Aorta (tissue), 5 donors: ENCODE results near the gene CXCL5. TPM values are rescaled to one million over a fixed set of nuclear protein-coding genes. Genes with fewer than 3 reads are reported as not detected.

Experiments
- ATAC-seq: fragments of 200-7000 bp; cut with Tn5 transposase; one replicate; pipeline ENCODE4 v1.9.1; 2022; ENCODE audit warnings: moderate library complexity; ENCODE audit not compliant: low FRiP score
- DNase-seq, 2 donors: peaks; one replicate each; pipeline ENCODE4 v3.0.0-alpha.2; 2020
- H3K27ac ChIP-seq, 2 donors: one replicate each; pipeline ENCODE4 v1.5.1; 2013; ENCODE audit warnings: low read length in 2 of 2, mild to moderate bottlenecking in 2 of 2, moderate library complexity in 2 of 2, control low read depth in 1 of 2, inconsistent platforms in 1 of 2, low read depth in 1 of 2
- H3K27me3 ChIP-seq, 2 donors: one replicate each; pipeline ENCODE4 v1.6.1; 2013; ENCODE audit warnings: control low read depth in 1 of 2, low read length in 1 of 2, mild to moderate bottlenecking in 1 of 2, moderate library complexity in 1 of 2; ENCODE audit not compliant: insufficient read depth in 2 of 2, control insufficient read depth in 1 of 2
- H3K36me3 ChIP-seq, 2 donors: one replicate each; pipeline ENCODE4 v1.6.1; 2013; ENCODE audit warnings: control low read depth in 1 of 2, low read length in 1 of 2, mild to moderate bottlenecking in 1 of 2; ENCODE audit not compliant: insufficient read depth in 2 of 2, control insufficient read depth in 1 of 2
- H3K4me1 ChIP-seq, 2 donors: one replicate each; pipeline ENCODE4 v1.6.1; 2013; ENCODE audit warnings: low read length in 2 of 2, control low read depth in 1 of 2, mild to moderate bottlenecking in 1 of 2, moderate library complexity in 1 of 2; ENCODE audit not compliant: insufficient read depth in 2 of 2, control insufficient read depth in 1 of 2
- H3K4me3 ChIP-seq, 2 donors: one replicate each; pipeline ENCODE4 v1.5.1; 2013; ENCODE audit warnings: low read length in 2 of 2, control low read depth in 1 of 2, mild to moderate bottlenecking in 1 of 2
- H3K9me3 ChIP-seq: one replicate; pipeline ENCODE4 v1.6.1; 2013; ENCODE audit warnings: mild to moderate bottlenecking, low read length; ENCODE audit not compliant: control insufficient read depth
- WGBS, 2 donors: extraction: QIAGEN DNeasy Blood & Tissue Kit; methylation state at CpG; one replicate each; pipeline ENCODE4 v1.1.7; 2013; 5-methylcytosine and 5-hydroxymethylcytosine counted together
- intact Hi-C, 2 donors: fragments of 100-400 bp; cut with DNase I; formaldehyde crosslinking; loops; one replicate each; pipeline versions ENCODE4 v1.14.2 to v1.15.0; 2022
- polyA plus RNA-seq, 2 donors: library from polyadenylated mRNA; stranded (reverse); fragments of 200-250 nt; gene quantifications; one replicate each; pipeline ENCODE4 v1.2.3, GENCODE V29; 2013
- total RNA-seq, 2 donors: library from RNA; stranded (reverse); fragmentation: NEBNext Ultra II Directional; extraction: Animal tissue kit (Norgen Biotek cat#: 25700); gene quantifications; one replicate each; pipeline ENCODE4 v1.2.1, GENCODE V29; 2021
- donor health status: healthy with polysubstance abuse.
- donor health status: Bipolar disorder and iron deficiency.
- donor health status: DM: no; HTN: no; CAD: no.
- donor health status: DM: no; HTN: no; CAD: no.
- donor health status: DM: yes; HTN: yes; CAD: no.

Gene CXCL5
- total and polyA plus RNA-seq, 4 donors: 0.05 to 0.57 TPM; not detected in 2

DNA sequence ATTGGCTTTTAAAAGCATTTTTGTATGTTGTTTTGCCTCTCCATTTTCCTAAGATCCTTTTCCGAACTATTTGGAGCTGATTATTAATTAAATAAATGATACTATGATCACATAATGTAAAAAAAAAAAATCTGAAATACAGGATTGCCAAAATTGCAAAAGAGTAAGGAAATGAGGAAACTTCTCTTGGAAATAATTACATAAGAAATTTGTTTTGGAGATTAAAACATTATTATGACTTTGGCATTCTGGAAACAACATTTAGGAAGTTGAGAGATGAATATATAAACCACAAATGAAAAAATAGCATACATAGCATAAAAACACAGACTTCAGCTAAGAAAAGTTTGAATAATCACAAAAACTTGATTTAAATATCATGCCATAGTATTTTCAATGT, 50.2 kb downstream of the CXCL5 start:
- Histone ChIP-seq H3K27ac (no peak overlapping the region), H3K27me3 (peaks cover 3% of the 10 kb centered on the region in 2 donors), H3K36me3 (no peaks in the 10 kb centered on the region), H3K4me3 (no peak overlapping the region), H3K4me1 (no peaks in the 10 kb centered on the region), H3K9me3 (no peaks in the 10 kb centered on the region)
- DNase-seq: no peak
- 53 to 66% methylated on average over 1 of the region's 1 CpG for WGBS, 2 donors
- ATAC-seq: no peak
- intact Hi-C loops: no loop called here

DNA sequence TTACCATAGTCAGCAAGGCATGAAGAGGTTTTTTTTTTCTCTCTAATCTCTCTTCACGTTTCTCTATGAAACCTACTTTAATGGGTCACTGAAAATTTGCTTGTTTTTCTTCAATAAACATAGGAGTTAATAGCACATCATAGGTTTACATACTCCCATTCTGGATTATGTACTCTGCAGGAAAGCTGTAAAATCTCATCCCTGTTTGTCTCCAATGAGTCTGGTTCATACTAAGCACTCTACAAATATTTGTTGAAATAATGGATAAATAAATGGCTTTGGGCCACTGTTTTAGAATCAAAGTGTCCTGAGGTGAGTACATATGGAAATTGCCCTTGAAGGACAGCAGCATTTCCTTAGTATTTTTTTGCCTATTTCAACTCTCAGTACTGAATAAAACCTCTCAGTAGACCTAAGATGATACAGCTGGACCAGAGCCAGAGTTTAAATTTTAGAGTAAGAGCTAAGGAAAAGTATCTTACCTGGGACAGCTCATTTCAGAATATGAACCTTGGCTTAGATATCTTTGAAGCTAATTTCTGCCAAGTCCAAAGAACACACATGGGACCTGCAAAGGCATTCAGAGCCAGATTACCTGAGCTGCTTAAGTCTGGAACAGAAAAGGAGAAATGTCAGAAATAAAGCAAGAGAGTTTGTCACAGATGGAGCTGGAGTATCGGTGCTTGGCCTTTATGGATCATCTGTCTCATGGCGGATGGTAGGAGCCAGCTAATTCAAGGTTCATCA, 51.1 kb downstream of the CXCL5 start:
- intact Hi-C loops: no loop called here
- H3K9me3 ChIP-seq: no peaks in the 10 kb centered on the region
- H3K4me1 ChIP-seq: no peaks in the 10 kb centered on the region
- H3K27me3 ChIP-seq: peaks cover 3% of the 10 kb centered on the region in 2 donors
- WGBS, 2 donors: 71 to 72% methylated on average over 3 of the region's 3 CpGs
- H3K36me3 ChIP-seq: no peaks in the 10 kb centered on the region
- no peak overlapping the region for H3K4me3 ChIP-seq
- DNase-seq: no peak
- H3K27ac ChIP-seq: no peak overlapping the region
- ATAC-seq: no peak

- Histone ChIP-seq H3K27me3 (peaks cover 2 to 3% of the 10 kb centered on the region in 2 donors), H3K4me1 (no peaks in the 10 kb centered on the region), H3K27ac (no peak overlapping the region), H3K36me3 (no peaks in the 10 kb centered on the region), H3K4me3 (no peak overlapping the region), H3K9me3 (no peaks in the 10 kb centered on the region)
- WGBS, 2 donors: 71 to 72% methylated on average over 3 of the region's 3 CpGs
- DNase-seq (no peak), ATAC-seq (no peak)
- intact Hi-C loops: no loop called here
These were observed 52.6 kb downstream of the CXCL5 start for GRCh38 chr4:73945674-73946449.

Other genes with a start within 250 kb of the CXCL5 start
- gene CXCL6, start 162.0 kb downstream of the CXCL5 start, total RNA-seq: under 1 TPM in 1 of 2 donors, not detected in 1; 0.57 TPM
- not detected for gene CXCL6, start 162.0 kb downstream of the CXCL5 start, polyA plus RNA-seq
- under 1 TPM in 1 of 2 donors, not detected in 1; 0.88 TPM for gene PF4V1, start 145.4 kb downstream of the CXCL5 start, total RNA-seq
- gene PF4V1, start 145.4 kb downstream of the CXCL5 start, polyA plus RNA-seq: not detected
- 1 to 10 TPM; 2.4 to 4.6 TPM for gene CXCL1, start 129.3 kb downstream of the CXCL5 start, total RNA-seq
- 1 to 10 TPM in 1 of 2 donors, not detected in 1; 1.6 TPM for gene CXCL1, start 129.3 kb downstream of the CXCL5 start, polyA plus RNA-seq
- 1 to 10 TPM in 1 of 2 donors, not detected in 1; 3.3 TPM for gene PF4, start 16.6 kb downstream of the CXCL5 start, total RNA-seq
- not detected for gene PF4, start 16.6 kb downstream of the CXCL5 start, polyA plus RNA-seq
- gene PPBP, start 10.5 kb downstream of the CXCL5 start, total RNA-seq: 1 to 10 TPM in 1 of 2 donors, under 1 TPM in 1; 0.57 to 8.4 TPM
- not detected for gene PPBP, start 10.5 kb downstream of the CXCL5 start, polyA plus RNA-seq
- 10 to 100 TPM in 1 of 2 donors, 1 to 10 TPM in 1; 3.2 to 12.1 TPM for gene CXCL3, start 40.0 kb upstream of the CXCL5 start, total RNA-seq
- gene CXCL3, start 40.0 kb upstream of the CXCL5 start, polyA plus RNA-seq: 1 to 10 TPM in 1 of 2 donors, under 1 TPM in 1; 0.64 to 1.5 TPM
- 10 to 100 TPM; 17.0 to 42.8 TPM for gene CXCL2, start 100.5 kb upstream of the CXCL5 start, total RNA-seq
- 1 to 10 TPM; 1.1 to 3.6 TPM for gene CXCL2, start 100.5 kb upstream of the CXCL5 start, polyA plus RNA-seq
- 10 to 100 TPM; 13.7 to 13.8 TPM for gene MTHFD2L, start 159.4 kb upstream of the CXCL5 start, total RNA-seq
- 10 to 100 TPM in 1 of 2 donors, 1 to 10 TPM in 1; 7.1 to 12.3 TPM for gene MTHFD2L, start 159.4 kb upstream of the CXCL5 start, polyA plus RNA-seq